H1 (cell line): ENCODE data around the gene CXCL9. TPM values are rescaled to one million over a fixed set of nuclear protein-coding genes. Genes with fewer than 3 reads are reported as not detected.

Source experiments
- NANOG ChIP-seq: IDR thresholded peaks from 2 replicates; pipeline ENCODE4 v1.6.1; 2011; ENCODE audit warnings: low read length, low read depth, mild to moderate bottlenecking, inconsistent platforms; ENCODE audit not compliant: insufficient read depth, poor library complexity, severe bottlenecking
- POU5F1 ChIP-seq: IDR thresholded peaks from 2 replicates; pipeline ENCODE4 v1.6.1; 2011; ENCODE audit warnings: low read depth, mild to moderate bottlenecking, low read length, moderate library complexity
- SUZ12 ChIP-seq: fragments of 200-600 bp; sonication (generic); IDR thresholded peaks from 2 replicates; pipeline ENCODE4 v1.6.1; 2012; ENCODE audit warnings: mild to moderate bottlenecking, inconsistent platforms, low read length, moderate library complexity, mixed read lengths
- TCF12 ChIP-seq: IDR thresholded peaks from 2 replicates; pipeline ENCODE4 v1.6.1; 2011; ENCODE audit warnings: low read depth, mild to moderate bottlenecking, low read length
- polyA plus RNA-seq, 7 experiments: library from polyadenylated mRNA; depleted of rRNA in 3 of 7; stranded (reverse) in 5 of 7; unstranded in 2 of 7; fragments of >200 nt in 5 of 7; fragments of 200-250 nt in 2 of 7; gene quantifications; 1 replicate in 5 of 7; 2 replicates in 1 of 7; 4 replicates in 1 of 7; pipeline versions ENCODE4 v1.2.1 to v1.2.3, GENCODE V29; 2011 to 2013; ENCODE audit warnings: missing spikeins in 2 of 7, mixed read lengths in 2 of 7
- total RNA-seq: library from RNA; stranded (reverse); fragmentation: NEBNext Ultra II Directional; extraction: Animal tissue kit (Norgen Biotek cat#: 25700); gene quantifications from 2 replicates; pipeline ENCODE4 v1.2.1, GENCODE V29; 2021
- TF ChIP-seq, protein P1 (sequence below): fragments of 300-600 bp; sonication (generic); IDR thresholded peaks from 2 replicates; pipeline ENCODE4 v1.7.1; 2012; ENCODE audit warnings: low read length, moderate library complexity, mild to moderate bottlenecking, inconsistent platforms; ENCODE audit not compliant: insufficient replicate concordance

Gene CXCL9
- total and polyA plus RNA-seq, 2 of the 8 experiments (the other 6 are each of a cell fraction or from before 2014, with no cell fraction given), result not detected

DNA sequence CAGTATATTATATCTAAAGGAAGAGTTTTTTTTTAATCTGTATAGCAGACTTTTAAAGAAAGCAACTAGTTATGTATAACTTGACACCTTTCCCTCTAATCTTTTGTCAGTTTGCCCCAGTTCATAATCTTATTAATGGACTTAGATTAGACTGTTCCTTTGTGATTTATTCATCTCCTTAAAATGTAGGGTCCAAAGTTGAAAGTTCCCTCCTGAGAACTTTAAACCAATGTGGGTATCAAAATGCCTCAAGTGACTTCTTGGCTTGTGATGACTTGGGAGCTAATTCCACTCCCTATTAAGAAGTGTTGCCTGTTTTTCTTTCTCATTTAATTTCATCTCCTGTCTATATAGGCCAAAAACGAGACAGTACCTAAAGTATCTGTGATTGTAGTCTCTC lies 10.2 kb downstream of the CXCL9 start (continued):
- TF ChIP-seq, protein P1, sequence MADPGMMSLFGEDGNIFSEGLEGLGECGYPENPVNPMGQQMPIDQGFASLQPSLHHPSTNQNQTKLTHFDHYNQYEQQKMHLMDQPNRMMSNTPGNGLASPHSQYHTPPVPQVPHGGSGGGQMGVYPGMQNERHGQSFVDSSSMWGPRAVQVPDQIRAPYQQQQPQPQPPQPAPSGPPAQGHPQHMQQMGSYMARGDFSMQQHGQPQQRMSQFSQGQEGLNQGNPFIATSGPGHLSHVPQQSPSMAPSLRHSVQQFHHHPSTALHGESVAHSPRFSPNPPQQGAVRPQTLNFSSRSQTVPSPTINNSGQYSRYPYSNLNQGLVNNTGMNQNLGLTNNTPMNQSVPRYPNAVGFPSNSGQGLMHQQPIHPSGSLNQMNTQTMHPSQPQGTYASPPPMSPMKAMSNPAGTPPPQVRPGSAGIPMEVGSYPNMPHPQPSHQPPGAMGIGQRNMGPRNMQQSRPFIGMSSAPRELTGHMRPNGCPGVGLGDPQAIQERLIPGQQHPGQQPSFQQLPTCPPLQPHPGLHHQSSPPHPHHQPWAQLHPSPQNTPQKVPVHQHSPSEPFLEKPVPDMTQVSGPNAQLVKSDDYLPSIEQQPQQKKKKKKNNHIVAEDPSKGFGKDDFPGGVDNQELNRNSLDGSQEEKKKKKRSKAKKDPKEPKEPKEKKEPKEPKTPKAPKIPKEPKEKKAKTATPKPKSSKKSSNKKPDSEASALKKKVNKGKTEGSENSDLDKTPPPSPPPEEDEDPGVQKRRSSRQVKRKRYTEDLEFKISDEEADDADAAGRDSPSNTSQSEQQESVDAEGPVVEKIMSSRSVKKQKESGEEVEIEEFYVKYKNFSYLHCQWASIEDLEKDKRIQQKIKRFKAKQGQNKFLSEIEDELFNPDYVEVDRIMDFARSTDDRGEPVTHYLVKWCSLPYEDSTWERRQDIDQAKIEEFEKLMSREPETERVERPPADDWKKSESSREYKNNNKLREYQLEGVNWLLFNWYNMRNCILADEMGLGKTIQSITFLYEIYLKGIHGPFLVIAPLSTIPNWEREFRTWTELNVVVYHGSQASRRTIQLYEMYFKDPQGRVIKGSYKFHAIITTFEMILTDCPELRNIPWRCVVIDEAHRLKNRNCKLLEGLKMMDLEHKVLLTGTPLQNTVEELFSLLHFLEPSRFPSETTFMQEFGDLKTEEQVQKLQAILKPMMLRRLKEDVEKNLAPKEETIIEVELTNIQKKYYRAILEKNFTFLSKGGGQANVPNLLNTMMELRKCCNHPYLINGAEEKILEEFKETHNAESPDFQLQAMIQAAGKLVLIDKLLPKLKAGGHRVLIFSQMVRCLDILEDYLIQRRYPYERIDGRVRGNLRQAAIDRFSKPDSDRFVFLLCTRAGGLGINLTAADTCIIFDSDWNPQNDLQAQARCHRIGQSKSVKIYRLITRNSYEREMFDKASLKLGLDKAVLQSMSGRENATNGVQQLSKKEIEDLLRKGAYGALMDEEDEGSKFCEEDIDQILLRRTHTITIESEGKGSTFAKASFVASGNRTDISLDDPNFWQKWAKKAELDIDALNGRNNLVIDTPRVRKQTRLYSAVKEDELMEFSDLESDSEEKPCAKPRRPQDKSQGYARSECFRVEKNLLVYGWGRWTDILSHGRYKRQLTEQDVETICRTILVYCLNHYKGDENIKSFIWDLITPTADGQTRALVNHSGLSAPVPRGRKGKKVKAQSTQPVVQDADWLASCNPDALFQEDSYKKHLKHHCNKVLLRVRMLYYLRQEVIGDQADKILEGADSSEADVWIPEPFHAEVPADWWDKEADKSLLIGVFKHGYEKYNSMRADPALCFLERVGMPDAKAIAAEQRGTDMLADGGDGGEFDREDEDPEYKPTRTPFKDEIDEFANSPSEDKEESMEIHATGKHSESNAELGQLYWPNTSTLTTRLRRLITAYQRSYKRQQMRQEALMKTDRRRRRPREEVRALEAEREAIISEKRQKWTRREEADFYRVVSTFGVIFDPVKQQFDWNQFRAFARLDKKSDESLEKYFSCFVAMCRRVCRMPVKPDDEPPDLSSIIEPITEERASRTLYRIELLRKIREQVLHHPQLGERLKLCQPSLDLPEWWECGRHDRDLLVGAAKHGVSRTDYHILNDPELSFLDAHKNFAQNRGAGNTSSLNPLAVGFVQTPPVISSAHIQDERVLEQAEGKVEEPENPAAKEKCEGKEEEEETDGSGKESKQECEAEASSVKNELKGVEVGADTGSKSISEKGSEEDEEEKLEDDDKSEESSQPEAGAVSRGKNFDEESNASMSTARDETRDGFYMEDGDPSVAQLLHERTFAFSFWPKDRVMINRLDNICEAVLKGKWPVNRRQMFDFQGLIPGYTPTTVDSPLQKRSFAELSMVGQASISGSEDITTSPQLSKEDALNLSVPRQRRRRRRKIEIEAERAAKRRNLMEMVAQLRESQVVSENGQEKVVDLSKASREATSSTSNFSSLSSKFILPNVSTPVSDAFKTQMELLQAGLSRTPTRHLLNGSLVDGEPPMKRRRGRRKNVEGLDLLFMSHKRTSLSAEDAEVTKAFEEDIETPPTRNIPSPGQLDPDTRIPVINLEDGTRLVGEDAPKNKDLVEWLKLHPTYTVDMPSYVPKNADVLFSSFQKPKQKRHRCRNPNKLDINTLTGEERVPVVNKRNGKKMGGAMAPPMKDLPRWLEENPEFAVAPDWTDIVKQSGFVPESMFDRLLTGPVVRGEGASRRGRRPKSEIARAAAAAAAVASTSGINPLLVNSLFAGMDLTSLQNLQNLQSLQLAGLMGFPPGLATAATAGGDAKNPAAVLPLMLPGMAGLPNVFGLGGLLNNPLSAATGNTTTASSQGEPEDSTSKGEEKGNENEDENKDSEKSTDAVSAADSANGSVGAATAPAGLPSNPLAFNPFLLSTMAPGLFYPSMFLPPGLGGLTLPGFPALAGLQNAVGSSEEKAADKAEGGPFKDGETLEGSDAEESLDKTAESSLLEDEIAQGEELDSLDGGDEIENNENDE, result no peak
- TF ChIP-seq POU5F1 (no peak), NANOG (no peak), SUZ12 (no peak), TCF12 (no peak)
